Measurements from ENCODE around the gene MAN2C1. TPM values are rescaled to one million over a fixed set of nuclear protein-coding genes. Genes with fewer than 3 reads are reported as not detected.

MAN2C1 gene
- total and polyA plus RNA-seq, 7 donors = 18.0 to 221 (median 130) TPM

- no peak for DNase-seq
- intact Hi-C loops (cut with DNase I) = no loop called here
- no peak overlapping the region for H3K27ac ChIP-seq
- no peaks in the 10 kb centered on the region for H3K4me1 ChIP-seq
- peaks cover 20 to 57% (median 35%) of the 10 kb centered on the region in 4 donors for H3K36me3 ChIP-seq
- H3K4me3 ChIP-seq = no peak overlapping the region
- H3K27me3 ChIP-seq = no peaks in the 10 kb centered on the region
- TF ChIP-seq CTCF (IDR thresholded peaks at IDR 0.05) = no peak
- whole genome bisulfite sequencing, 2 donors = 92 to 93% methylated on average over 28 of the region's 28 CpGs
- no peaks in the 10 kb centered on the region for H3K9me3 ChIP-seq
These were observed 12.4 kb downstream of the MAN2C1 start for GRCh38 chr15:75356006-75356405.

DNA sequence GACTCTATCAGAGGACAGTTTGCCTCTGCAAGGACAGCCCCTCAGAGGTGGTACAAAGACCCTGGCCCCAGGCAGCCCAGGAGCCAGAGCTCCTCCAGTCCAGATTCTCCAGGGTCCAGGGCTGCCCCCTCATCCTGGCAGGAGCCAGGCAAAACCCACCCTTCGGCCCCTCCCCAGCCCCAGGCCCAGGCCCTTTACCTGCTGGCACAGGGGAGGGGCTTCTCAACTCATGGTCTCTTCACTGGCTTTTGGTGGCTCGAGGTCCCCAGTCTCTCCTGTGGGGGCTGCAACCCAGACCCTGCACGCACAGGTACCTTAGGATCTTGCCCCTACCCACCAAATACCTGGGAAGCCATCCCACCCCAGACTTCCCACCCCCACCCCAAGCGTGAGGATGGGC is 13.0 kb downstream of the MAN2C1 start:
- Histone ChIP-seq H3K9me3 (no peaks in the 10 kb centered on the region), H3K36me3 (peaks cover 17 to 50% (median 34%) of the 10 kb centered on the region in 4 donors), H3K27ac (no peak overlapping the region), H3K4me1 (no peaks in the 10 kb centered on the region), H3K4me3 (no peak overlapping the region), H3K27me3 (no peaks in the 10 kb centered on the region)
- intact Hi-C loops (cut with DNase I) = no loop called here
- TF ChIP-seq EP300 (IDR thresholded peaks at IDR 0.05) (no peak), POLR2AphosphoS5 (IDR thresholded peaks at IDR 0.05) (no peak), POLR2A (IDR thresholded peaks at IDR 0.05) (no peak)
- DNase-seq = peak; percentile 50
- WGBS, 2 donors = 92 to 94% methylated on average over 4 of the region's 4 CpGs

DNA sequence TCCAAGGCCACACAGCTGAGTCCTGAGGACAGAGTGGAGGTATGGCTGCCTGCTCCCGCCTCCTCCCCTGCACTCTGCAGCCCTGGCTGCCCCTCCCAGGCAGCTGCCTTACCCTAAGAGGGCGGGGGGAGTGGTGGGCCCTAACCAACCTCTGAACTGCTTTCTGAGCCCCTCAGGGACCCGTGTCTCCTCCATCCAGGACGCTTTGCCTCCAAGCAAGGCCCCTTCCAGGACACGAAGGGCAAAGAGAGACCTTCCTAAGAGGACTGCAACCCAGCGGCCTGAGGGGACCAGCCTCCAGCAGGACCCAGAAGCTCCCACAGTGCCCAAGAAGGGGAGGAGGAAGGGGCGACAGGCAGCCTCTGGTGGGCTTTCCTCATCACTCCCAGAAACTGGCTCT is 14.0 kb downstream of the MAN2C1 start:
- peaks cover 14 to 41% (median 26%) of the 10 kb centered on the region in 4 donors for H3K36me3 ChIP-seq
- H3K4me3 ChIP-seq = no peak overlapping the region
- no peaks in the 10 kb centered on the region for H3K27me3 ChIP-seq
- no peak for DNase-seq
- TF ChIP-seq EP300 (IDR thresholded peaks at IDR 0.05) = no peak
- peak in 1 of 4 donors; percentile 14 for TF ChIP-seq POLR2AphosphoS5 (IDR thresholded peaks at IDR 0.05)
- no peaks in the 10 kb centered on the region for H3K9me3 ChIP-seq
- WGBS, 2 donors = 87 to 89% methylated on average over 7 of the region's 7 CpGs
- H3K27ac ChIP-seq = no peak overlapping the region
- intact Hi-C loops (cut with DNase I) = no loop called here
- peaks cover 0 to 4% (median under 1%) of the 10 kb centered on the region in 4 donors for H3K4me1 ChIP-seq

- DNase-seq = no peak
- Histone ChIP-seq H3K27me3 (no peaks in the 10 kb centered on the region), H3K4me1 (peaks cover 0 to 13% (median 8%) of the 10 kb centered on the region in 4 donors), H3K4me3 (no peak overlapping the region), H3K9me3 (no peaks in the 10 kb centered on the region), H3K27ac (no peak overlapping the region), H3K36me3 (peaks cover 10 to 32% (median 20%) of the 10 kb centered on the region in 4 donors)
- intact Hi-C loops (cut with DNase I) = no loop called here
- TF ChIP-seq CTCF (IDR thresholded peaks at IDR 0.05) (no peak), EP300 (IDR thresholded peaks at IDR 0.05) (no peak), POLR2A (IDR thresholded peaks at IDR 0.05) (no peak), POLR2AphosphoS5 (IDR thresholded peaks at IDR 0.05) (no peak)
- 87 to 93% methylated on average over 7 of the region's 7 CpGs for WGBS, 2 donors
These were observed 14.8 kb downstream of the MAN2C1 start for GRCh38 chr15:75353604-75354003.

GRCh38 chr15:75352186-75353080 is 16.0 kb downstream of the MAN2C1 start:
- Histone ChIP-seq H3K36me3 (peaks cover 10 to 23% (median 15%) of the 10 kb centered on the region in 4 donors), H3K4me3 (no peak overlapping the region), H3K27ac (no peak overlapping the region), H3K27me3 (no peaks in the 10 kb centered on the region), H3K9me3 (no peaks in the 10 kb centered on the region), H3K4me1 (peaks cover 0 to 19% (median 13%) of the 10 kb centered on the region in 4 donors)
- TF ChIP-seq POLR2AphosphoS5 (IDR thresholded peaks at IDR 0.05) (no peak), EP300 (IDR thresholded peaks at IDR 0.05) (no peak), CTCF (IDR thresholded peaks at IDR 0.05) (no peak), POLR2A (IDR thresholded peaks at IDR 0.05) (no peak)
- no peak for DNase-seq
- intact Hi-C loops (cut with DNase I) = no loop called here
- 93% methylated on average over 16 of the region's 16 CpGs for WGBS, 2 donors
